CD4-positive, alpha-beta T cell treated with Interleukin-21 for 1 hour (primary cell): ENCODE results near the gene SBNO1.

ENCODE experiments used
- DNase-seq: peaks from one replicate; pipeline ENCODE4 v3.0.0-alpha.2; 2020

SBNO1 gene

GRCh38 chr12:123242116-123242904 is 122.3 kb downstream of the SBNO1 start:
- DNase-seq, result no peak
